Uterus (tissue), 4 donors: ENCODE results near the gene USP4. TPM values are rescaled to one million over a fixed set of nuclear protein-coding genes. Genes with fewer than 3 reads are reported as not detected.

Experiments used
- DNase-seq, 2 donors: peaks; one replicate each; pipeline ENCODE4 v3.0.0-alpha.2; 2019 to 2020
- H3K27ac ChIP-seq, 2 donors: fragments of 200-600 bp; sonication (generic); 1 replicate in 1 of 2; 2 replicates in 1 of 2; pipeline ENCODE4 v1.5.1; 2016 to 2018
- H3K27me3 ChIP-seq, 2 donors: fragments of 200-600 bp; sonication (generic); one replicate each; pipeline ENCODE4 v1.5.1; 2018 to 2019; ENCODE audit warnings: control low read depth in 1 of 2
- H3K36me3 ChIP-seq, 2 donors: fragments of 200-600 bp; sonication (generic); one replicate each; pipeline ENCODE4 v1.5.1; 2019; ENCODE audit warnings: control low read depth in 1 of 2
- H3K4me1 ChIP-seq, 2 donors: fragments of 200-600 bp; sonication (generic); one replicate each; pipeline ENCODE4 v1.5.1; 2018 to 2019; ENCODE audit warnings: control low read depth in 1 of 2
- H3K4me3 ChIP-seq, 2 donors: fragments of 200-600 bp; sonication (generic); 1 replicate in 1 of 2; 2 replicates in 1 of 2; pipeline ENCODE4 v1.5.1; 2018 to 2019; ENCODE audit warnings: mild to moderate bottlenecking in 1 of 2
- H3K9me3 ChIP-seq, 2 donors: fragments of 200-600 bp; sonication (generic); one replicate each; pipeline ENCODE4 v1.5.1; 2019; ENCODE audit warnings: control low read depth in 1 of 2
- POLR2A ChIP-seq, 2 donors: fragments of 450-650 bp; IDR thresholded peaks; one replicate each; pipeline ENCODE4 v1.6.1; 2016; ENCODE audit warnings: antibody characterized with exemption in 2 of 2, mild to moderate bottlenecking in 1 of 2, moderate library complexity in 1 of 2
- intact Hi-C: fragments of 100-400 bp; cut with DNase I; formaldehyde crosslinking; loops from one replicate; pipeline ENCODE4 v1.15.1; 2023; ENCODE audit warnings: low total_unique reads
- total RNA-seq, 4 donors: library from RNA; depleted of rRNA in 3 of 4; stranded (reverse); fragments of >200 nt in 3 of 4; gene quantifications; one replicate each; pipeline versions ENCODE4 v1.1.0 to v1.2.4, GENCODE V29; 2014 to 2023
- TF ChIP-seq, protein P1 (sequence below), 4 experiments: fragments of 200-600 bp in 2 of 4; fragments of 450-650 bp in 2 of 4; sonication (generic) in 2 of 4; IDR thresholded peaks; one replicate each; pipeline ENCODE4 v1.5.1; 2016 to 2019; ENCODE audit warnings: antibody characterized with exemption in 4 of 4, mild to moderate bottlenecking in 2 of 4, moderate library complexity in 1 of 4
- donor health status: DM: yes; HTN: yes; CAD: no.

The USP4 gene
- total RNA-seq, 4 donors from 2014 or later: 9.2 to 78.3 (median 28.8) TPM

DNA sequence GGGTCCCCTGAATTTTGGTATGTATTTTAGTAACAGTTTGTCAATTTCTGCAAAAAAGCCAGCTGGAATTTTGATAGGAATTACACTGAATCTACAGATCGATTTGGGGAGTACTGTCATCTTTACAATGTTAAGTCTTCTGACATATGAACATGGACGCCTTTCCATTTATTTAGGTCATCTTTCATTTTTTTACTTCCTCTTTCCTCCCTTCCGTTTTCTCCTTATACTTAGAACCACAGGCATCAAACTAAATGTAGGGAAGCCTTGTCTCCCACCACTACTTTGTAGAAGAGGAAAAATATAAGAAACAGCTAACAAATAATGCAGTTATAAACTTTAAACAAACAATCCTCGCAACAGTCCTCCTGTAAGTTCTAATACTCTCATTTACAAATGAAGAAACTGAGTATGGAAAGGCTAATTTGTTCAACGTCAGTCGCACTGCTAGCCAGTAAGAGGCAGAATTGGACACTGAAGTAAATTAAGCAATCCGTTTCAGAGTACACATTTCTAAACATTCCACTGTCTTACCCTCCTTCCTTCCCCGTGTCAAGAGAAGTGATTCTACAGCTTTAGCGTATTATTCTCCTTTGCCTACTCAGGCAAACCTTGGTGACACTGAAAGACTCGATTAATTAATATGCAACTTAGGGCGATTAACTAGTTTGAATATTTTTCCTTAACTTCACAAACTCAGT is 46.4 kb upstream of the USP4 start:
- Histone ChIP-seq H3K9me3 (no peaks in the 10 kb centered on the region), H3K4me3 (no peak overlapping the region), H3K27ac (no peak overlapping the region), H3K4me1 (no peaks in the 10 kb centered on the region), H3K27me3 (no peaks in the 10 kb centered on the region), H3K36me3 (no peaks in the 10 kb centered on the region)
- TF ChIP-seq, protein P1, sequence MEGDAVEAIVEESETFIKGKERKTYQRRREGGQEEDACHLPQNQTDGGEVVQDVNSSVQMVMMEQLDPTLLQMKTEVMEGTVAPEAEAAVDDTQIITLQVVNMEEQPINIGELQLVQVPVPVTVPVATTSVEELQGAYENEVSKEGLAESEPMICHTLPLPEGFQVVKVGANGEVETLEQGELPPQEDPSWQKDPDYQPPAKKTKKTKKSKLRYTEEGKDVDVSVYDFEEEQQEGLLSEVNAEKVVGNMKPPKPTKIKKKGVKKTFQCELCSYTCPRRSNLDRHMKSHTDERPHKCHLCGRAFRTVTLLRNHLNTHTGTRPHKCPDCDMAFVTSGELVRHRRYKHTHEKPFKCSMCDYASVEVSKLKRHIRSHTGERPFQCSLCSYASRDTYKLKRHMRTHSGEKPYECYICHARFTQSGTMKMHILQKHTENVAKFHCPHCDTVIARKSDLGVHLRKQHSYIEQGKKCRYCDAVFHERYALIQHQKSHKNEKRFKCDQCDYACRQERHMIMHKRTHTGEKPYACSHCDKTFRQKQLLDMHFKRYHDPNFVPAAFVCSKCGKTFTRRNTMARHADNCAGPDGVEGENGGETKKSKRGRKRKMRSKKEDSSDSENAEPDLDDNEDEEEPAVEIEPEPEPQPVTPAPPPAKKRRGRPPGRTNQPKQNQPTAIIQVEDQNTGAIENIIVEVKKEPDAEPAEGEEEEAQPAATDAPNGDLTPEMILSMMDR (IDR thresholded peaks at IDR 0.05): no peak
- no peak for TF ChIP-seq POLR2A (IDR thresholded peaks at IDR 0.05)
- intact Hi-C loops: no loop called here
- DNase-seq: no peak

DNA sequence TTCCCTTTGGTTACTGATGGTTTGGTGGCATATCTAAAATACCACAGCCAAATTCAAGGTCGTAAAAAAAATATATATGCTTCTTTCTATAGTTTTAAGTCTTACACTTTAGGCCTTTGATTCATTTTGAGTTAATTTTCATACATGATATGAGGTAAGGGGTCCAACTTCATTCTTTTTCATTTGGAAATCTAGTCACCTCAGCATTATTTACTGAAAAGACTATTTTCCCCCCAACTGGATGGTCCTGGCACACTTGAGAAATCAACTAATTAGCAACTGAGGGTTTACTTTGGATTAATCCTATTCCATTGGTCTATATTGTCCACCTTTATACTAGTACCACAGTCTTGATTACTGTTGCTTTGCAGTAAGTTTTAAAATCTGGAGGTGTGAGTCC is 45.8 kb upstream of the USP4 start:
- no peaks in the 10 kb centered on the region for H3K4me1 ChIP-seq
- no peak for TF ChIP-seq POLR2A (IDR thresholded peaks at IDR 0.05)
- TF ChIP-seq, protein P1 (IDR thresholded peaks at IDR 0.05): no peak
- intact Hi-C loops: no loop called here
- H3K9me3 ChIP-seq: no peaks in the 10 kb centered on the region
- H3K36me3 ChIP-seq: no peaks in the 10 kb centered on the region
- H3K4me3 ChIP-seq: no peak overlapping the region
- H3K27ac ChIP-seq: no peak overlapping the region
- DNase-seq: no peak
- H3K27me3 ChIP-seq: no peaks in the 10 kb centered on the region

DNA sequence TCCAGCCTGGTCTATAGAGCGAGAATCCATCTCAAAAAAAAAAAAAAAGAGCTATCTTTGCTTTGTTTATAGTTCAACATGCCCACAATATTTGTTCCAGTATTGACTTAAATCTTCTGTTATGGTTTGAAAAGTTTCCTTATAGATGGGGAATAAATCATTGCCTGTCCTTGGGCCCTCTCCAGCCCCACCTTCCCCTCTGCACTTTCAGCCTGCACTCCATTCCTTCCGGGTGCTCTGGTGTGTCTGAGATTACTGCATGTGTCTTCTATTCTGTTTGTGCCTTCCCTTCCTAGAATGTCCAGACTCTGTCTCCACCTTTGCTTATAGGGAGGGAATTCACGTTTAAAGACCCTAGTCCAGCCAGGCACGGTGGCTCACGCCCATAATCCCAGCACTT is 43.5 kb upstream of the USP4 start:
- peaks cover 0 to 7% of the 10 kb centered on the region in 2 donors for H3K4me1 ChIP-seq
- intact Hi-C loops: no loop called here
- no peak for DNase-seq
- no peak for TF ChIP-seq POLR2A (IDR thresholded peaks at IDR 0.05)
- no peaks in the 10 kb centered on the region for H3K27me3 ChIP-seq
- H3K36me3 ChIP-seq: no peaks in the 10 kb centered on the region
- no peak overlapping the region for H3K4me3 ChIP-seq
- H3K27ac ChIP-seq: no peak overlapping the region
- H3K9me3 ChIP-seq: no peaks in the 10 kb centered on the region

DNA sequence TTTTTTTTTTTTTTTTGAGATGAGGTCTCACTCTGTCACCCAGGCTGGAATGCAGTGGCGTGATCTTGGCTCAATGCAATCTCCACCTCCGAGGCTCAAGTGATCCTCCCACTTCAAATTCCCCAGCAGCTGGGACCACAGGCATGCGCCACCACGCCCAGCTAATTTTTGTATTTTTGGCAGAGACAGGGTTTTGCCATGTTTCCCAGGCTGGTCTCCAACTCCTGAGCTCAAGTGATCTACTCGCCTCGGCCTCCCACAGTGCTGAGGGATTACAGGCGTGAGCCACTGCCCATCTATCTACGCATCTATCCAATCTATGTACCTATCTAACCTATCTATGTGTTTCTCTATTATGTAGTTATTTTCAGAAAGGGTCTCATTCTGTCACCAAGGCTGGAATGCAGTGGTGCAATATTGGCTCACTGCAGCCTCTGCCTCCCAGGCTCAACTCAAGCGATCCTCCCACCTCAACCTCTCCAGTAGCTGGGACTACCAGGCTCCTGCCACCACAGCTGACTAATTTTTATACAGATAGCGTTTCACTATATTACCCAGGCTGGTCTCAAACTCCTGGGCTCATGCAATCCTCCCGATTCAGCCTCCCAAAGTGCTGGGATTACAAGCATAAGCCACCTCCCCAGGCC is 38.5 kb upstream of the USP4 start:
- peak overlapping the region; percentile 30 to 45 for H3K27ac ChIP-seq
- no peaks in the 10 kb centered on the region for H3K36me3 ChIP-seq
- H3K27me3 ChIP-seq: no peaks in the 10 kb centered on the region
- H3K9me3 ChIP-seq: no peaks in the 10 kb centered on the region
- intact Hi-C loops: no loop called here
- H3K4me3 ChIP-seq: no peak overlapping the region
- no peak for TF ChIP-seq POLR2A (IDR thresholded peaks at IDR 0.05)
- TF ChIP-seq, protein P1 (IDR thresholded peaks at IDR 0.05): no peak
- H3K4me1 ChIP-seq: peaks cover 0 to 7% of the 10 kb centered on the region in 2 donors
- DNase-seq: peak; percentile 29 to 47

DNA sequence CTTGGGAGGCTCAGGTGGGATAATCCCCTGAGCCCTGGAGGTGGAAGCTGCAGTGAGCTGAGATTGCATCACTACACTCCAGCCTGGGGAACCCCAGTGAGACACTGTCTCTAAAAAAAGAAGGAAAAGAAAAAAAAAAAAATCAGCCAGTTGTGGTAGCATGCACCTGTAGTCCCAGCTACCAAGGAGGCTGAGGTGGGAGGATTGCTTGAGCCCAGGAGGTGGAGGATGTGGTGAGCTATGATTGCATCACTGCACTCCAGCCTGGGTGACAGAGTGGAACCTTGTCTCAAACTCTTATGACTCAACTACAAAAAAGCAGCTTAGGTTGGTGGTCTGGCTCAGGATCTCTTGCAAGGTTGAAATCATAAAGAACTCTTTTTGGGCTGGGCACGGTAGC is 37.6 kb upstream of the USP4 start:
- peaks cover 0 to 7% of the 10 kb centered on the region in 2 donors for H3K4me1 ChIP-seq
- intact Hi-C loops: no loop called here

More for the DNA sequence above, 37.6 kb upstream of the USP4 start:
- H3K9me3 ChIP-seq: no peaks in the 10 kb centered on the region
- no peaks in the 10 kb centered on the region for H3K36me3 ChIP-seq
- no peak for DNase-seq
- TF ChIP-seq, protein P1 (IDR thresholded peaks at IDR 0.05): no peak
- TF ChIP-seq POLR2A (IDR thresholded peaks at IDR 0.05): no peak
- no peak overlapping the region for H3K4me3 ChIP-seq
- no peaks in the 10 kb centered on the region for H3K27me3 ChIP-seq
- H3K27ac ChIP-seq: no peak overlapping the region
